Measurements from ENCODE around the gene MRPS6.
A peak's percentile ranks its signal among the peaks of the same experiment; 100 is the strongest.

The MRPS6 gene

DNA sequence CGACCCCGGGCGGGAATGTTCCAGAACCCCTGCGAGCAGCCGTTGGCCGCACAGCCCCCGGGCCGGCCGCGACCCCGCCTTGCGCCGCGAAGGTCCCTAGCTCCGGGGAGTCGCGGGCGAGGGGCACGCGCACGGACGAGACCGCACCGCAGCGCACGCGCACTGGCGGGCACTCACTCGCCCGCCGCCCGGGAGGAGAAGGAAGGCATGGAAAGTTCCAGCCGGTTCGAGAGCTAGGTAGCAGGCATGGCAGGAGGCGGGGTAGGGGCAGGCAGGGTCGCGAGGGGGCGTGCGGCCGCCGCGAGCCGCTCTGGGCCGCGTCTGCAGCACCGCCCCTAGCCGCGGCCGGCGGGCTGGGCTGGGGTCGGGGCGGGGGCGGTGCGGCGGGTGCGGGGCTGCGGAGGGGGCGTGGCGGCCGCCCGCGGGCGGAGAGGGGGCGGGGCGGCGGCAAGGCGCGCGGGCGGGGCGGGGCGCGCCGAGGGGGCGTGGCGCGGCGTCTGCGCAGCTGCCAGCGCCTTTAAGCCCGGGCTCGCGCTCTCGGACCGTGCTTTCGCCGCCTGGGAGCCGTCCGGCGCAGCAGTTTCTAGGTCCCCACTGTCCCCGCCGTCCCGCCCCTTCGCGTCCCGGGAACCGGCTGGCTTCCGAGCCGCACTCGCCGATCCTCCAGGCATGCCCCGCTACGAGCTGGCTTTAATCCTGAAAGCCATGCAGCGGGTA lies at the start of gene MRPS6, which contains the start of gene SLC5A3:
TSS of gene MRPS6 (plus strand) at position 547 of the 717 bp plus-strand sequence. CDS start at position 670, 123 bp downstream.
TSS of gene SLC5A3 (plus strand) at position 547 of the 717 bp plus-strand sequence. CDS start 21,621 bp downstream, outside the sequence.
- Histone ChIP-seq H3K4me2 (ENCODE audit: low read length) (peak within 1 kb of the TSS; percentile 83), H4K20me1 (ENCODE audit: control insufficient read depth, insufficient read depth, low read depth, low read length) (peaks cover 24% of the 10 kb centered on the region), H3K79me2 (ENCODE audit: control insufficient read depth, low read length) (peaks cover 41% of the 10 kb centered on the region), H3K27ac (ENCODE audit: low read depth, low read length) (no peak within 1 kb of the TSS), H3K36me3 (ENCODE audit: control insufficient read depth, low read length) (peaks cover 37% of the 10 kb centered on the region), H3K9me3 (ENCODE audit: control insufficient read depth, insufficient read depth, low read length) (no peaks in the 10 kb centered on the region), H3K9me2 (replicated peaks; ENCODE audit: control insufficient read depth, low read length) (no peaks in the 10 kb centered on the region), H3K27me3 (ENCODE audit: control insufficient read depth, low read length) (no peaks in the 10 kb centered on the region), H3K4me3 (ENCODE audit: low read length) (peak within 1 kb of the TSS; percentile 80), H3K4me1 (ENCODE audit: control insufficient read depth, low read length) (peaks cover 29% of the 10 kb centered on the region), H3F3A (ENCODE audit: control insufficient read depth, insufficient read depth) (peaks cover 3% of the 10 kb centered on the region; the same call in 1 of the 2 replicates)
- TF ChIP-seq, protein P1, sequence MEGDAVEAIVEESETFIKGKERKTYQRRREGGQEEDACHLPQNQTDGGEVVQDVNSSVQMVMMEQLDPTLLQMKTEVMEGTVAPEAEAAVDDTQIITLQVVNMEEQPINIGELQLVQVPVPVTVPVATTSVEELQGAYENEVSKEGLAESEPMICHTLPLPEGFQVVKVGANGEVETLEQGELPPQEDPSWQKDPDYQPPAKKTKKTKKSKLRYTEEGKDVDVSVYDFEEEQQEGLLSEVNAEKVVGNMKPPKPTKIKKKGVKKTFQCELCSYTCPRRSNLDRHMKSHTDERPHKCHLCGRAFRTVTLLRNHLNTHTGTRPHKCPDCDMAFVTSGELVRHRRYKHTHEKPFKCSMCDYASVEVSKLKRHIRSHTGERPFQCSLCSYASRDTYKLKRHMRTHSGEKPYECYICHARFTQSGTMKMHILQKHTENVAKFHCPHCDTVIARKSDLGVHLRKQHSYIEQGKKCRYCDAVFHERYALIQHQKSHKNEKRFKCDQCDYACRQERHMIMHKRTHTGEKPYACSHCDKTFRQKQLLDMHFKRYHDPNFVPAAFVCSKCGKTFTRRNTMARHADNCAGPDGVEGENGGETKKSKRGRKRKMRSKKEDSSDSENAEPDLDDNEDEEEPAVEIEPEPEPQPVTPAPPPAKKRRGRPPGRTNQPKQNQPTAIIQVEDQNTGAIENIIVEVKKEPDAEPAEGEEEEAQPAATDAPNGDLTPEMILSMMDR (IDR thresholded peaks at IDR 0.05; ENCODE audit: low read depth, low read length, poor library complexity, severe bottlenecking): no peak
- TF ChIP-seq EZH2phosphoT487 (IDR thresholded peaks at IDR 0.05; ENCODE audit: borderline replicate concordance, low read length): no peak

- Histone ChIP-seq H3K27me3 (ENCODE audit: control insufficient read depth, low read length) (no peaks in the 10 kb centered on the region), H3K9me2 (replicated peaks; ENCODE audit: control insufficient read depth, low read length) (no peaks in the 10 kb centered on the region), H3K27ac (ENCODE audit: low read depth, low read length) (no peak overlapping the region), H3K4me1 (ENCODE audit: control insufficient read depth, low read length) (peaks cover 49% of the 10 kb centered on the region), H3F3A (ENCODE audit: control insufficient read depth, insufficient read depth) (peaks cover 22% of the 10 kb centered on the region), H4K20me1 (ENCODE audit: control insufficient read depth, insufficient read depth, low read depth, low read length) (no peaks in the 10 kb centered on the region), H3K4me3 (ENCODE audit: low read length) (no peak overlapping the region), H3K79me2 (ENCODE audit: control insufficient read depth, low read length) (no peaks in the 10 kb centered on the region), H3K9me3 (ENCODE audit: control insufficient read depth, insufficient read depth, low read length) (no peaks in the 10 kb centered on the region), H3K4me2 (ENCODE audit: low read length) (no peak overlapping the region), H3K36me3 (ENCODE audit: control insufficient read depth, low read length) (peaks cover 13% of the 10 kb centered on the region)
- TF ChIP-seq, protein P1 (IDR thresholded peaks at IDR 0.05; ENCODE audit: low read depth, low read length, poor library complexity, severe bottlenecking): no peak
- TF ChIP-seq EZH2phosphoT487 (IDR thresholded peaks at IDR 0.05; ENCODE audit: borderline replicate concordance, low read length): no peak
Measured at GRCh38 chr21:34023691-34024373, 49.5 kb upstream of the MRPS6 start.

GRCh38 chr21:34024374-34024693 lies 49.0 kb upstream of the MRPS6 start:
- H3K9me3 ChIP-seq (ENCODE audit: control insufficient read depth, insufficient read depth, low read length): no peaks in the 10 kb centered on the region
- H3K27ac ChIP-seq (ENCODE audit: low read depth, low read length): no peak overlapping the region
- TF ChIP-seq, protein P1 (IDR thresholded peaks at IDR 0.05; ENCODE audit: low read depth, low read length, poor library complexity, severe bottlenecking): no peak
- no peak for TF ChIP-seq EZH2phosphoT487 (IDR thresholded peaks at IDR 0.05; ENCODE audit: borderline replicate concordance, low read length)
- no peaks in the 10 kb centered on the region for H4K20me1 ChIP-seq (ENCODE audit: control insufficient read depth, insufficient read depth, low read depth, low read length)
- H3K36me3 ChIP-seq (ENCODE audit: control insufficient read depth, low read length): peaks cover 11% of the 10 kb centered on the region
- peaks cover 44% of the 10 kb centered on the region for H3K4me1 ChIP-seq (ENCODE audit: control insufficient read depth, low read length)
- no peaks in the 10 kb centered on the region for H3K9me2 ChIP-seq (replicated peaks; ENCODE audit: control insufficient read depth, low read length)
- no peak overlapping the region for H3K4me2 ChIP-seq (ENCODE audit: low read length)
- H3K79me2 ChIP-seq (ENCODE audit: control insufficient read depth, low read length): no peaks in the 10 kb centered on the region
- no peak overlapping the region for H3K4me3 ChIP-seq (ENCODE audit: low read length)
- H3K27me3 ChIP-seq (ENCODE audit: control insufficient read depth, low read length): no peaks in the 10 kb centered on the region
- peaks cover 19% of the 10 kb centered on the region for H3F3A ChIP-seq (ENCODE audit: control insufficient read depth, insufficient read depth)
